Measurements from ENCODE around the gene KRAS. TPM values are rescaled to one million over a fixed set of nuclear protein-coding genes. Genes with fewer than 3 reads are reported as not detected.

KRAS gene
- total RNA-seq, 1 donor from 2014 or later = 15.5 TPM

DNA sequence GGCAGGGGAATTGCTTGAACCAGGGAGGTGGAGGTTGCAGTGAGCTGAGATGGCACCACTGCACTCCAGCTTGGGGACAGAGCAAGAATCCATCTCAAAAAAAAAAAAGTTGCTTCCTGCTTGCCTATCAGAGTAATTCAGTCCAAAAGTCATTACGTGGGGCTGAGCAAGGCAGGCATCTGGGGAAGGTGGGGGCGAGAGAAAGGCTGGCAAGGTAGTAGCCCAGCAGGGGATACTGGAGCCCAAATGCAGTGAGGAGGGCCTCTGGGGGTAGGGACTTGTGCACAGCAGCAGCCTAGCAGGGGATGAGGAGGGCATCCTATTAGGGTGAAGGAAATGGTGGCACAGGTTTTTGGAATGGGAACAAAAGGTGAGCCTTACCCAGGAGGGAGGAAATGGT lies 48.6 kb downstream of the KRAS start:
- H3K4me3 ChIP-seq (ENCODE audit: low read depth, low read length) = no peak overlapping the region
- TF ChIP-seq, protein P1, sequence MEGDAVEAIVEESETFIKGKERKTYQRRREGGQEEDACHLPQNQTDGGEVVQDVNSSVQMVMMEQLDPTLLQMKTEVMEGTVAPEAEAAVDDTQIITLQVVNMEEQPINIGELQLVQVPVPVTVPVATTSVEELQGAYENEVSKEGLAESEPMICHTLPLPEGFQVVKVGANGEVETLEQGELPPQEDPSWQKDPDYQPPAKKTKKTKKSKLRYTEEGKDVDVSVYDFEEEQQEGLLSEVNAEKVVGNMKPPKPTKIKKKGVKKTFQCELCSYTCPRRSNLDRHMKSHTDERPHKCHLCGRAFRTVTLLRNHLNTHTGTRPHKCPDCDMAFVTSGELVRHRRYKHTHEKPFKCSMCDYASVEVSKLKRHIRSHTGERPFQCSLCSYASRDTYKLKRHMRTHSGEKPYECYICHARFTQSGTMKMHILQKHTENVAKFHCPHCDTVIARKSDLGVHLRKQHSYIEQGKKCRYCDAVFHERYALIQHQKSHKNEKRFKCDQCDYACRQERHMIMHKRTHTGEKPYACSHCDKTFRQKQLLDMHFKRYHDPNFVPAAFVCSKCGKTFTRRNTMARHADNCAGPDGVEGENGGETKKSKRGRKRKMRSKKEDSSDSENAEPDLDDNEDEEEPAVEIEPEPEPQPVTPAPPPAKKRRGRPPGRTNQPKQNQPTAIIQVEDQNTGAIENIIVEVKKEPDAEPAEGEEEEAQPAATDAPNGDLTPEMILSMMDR (IDR thresholded peaks at IDR 0.05; ENCODE audit: insufficient read depth, low read length, severe bottlenecking) = no peak
- FAIRE-seq (no peak), DNase-seq (ENCODE audit: low read depth) (no peak)
- no peaks in the 10 kb centered on the region for H3K27me3 ChIP-seq (ENCODE audit: control insufficient read depth, insufficient read depth, low read length)
- peaks cover 3% of the 10 kb centered on the region for H3K36me3 ChIP-seq (ENCODE audit: control insufficient read depth, insufficient read depth, low read length)

DNA sequence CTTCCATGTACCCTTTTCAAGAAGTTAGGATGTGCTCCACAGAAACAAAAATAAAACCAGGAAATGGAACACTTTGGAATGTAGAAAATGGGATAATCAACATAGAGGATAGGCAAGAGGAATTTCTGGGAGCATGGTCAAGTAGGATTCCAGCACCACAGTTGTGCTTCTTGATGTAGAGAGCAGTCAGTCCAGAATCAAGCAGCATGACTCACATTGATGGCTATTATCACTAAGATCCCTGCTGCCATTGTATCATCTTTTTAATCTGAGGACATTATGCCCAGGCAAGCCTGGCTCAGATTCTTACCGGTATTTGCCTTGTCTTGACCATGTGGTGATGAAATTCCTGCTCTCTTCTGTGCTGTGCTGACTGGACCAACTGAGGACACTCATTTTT lies 50.0 kb downstream of the KRAS start:
- Histone ChIP-seq H3K4me3 (ENCODE audit: low read depth, low read length) (no peak overlapping the region), H3K27me3 (ENCODE audit: control insufficient read depth, insufficient read depth, low read length) (no peaks in the 10 kb centered on the region), H3K36me3 (ENCODE audit: control insufficient read depth, insufficient read depth, low read length) (no peaks in the 10 kb centered on the region)
- FAIRE-seq (no peak), DNase-seq (ENCODE audit: low read depth) (peak; percentile 47)
- TF ChIP-seq, protein P1 (IDR thresholded peaks at IDR 0.05; ENCODE audit: insufficient read depth, low read length, severe bottlenecking) = no peak

DNA sequence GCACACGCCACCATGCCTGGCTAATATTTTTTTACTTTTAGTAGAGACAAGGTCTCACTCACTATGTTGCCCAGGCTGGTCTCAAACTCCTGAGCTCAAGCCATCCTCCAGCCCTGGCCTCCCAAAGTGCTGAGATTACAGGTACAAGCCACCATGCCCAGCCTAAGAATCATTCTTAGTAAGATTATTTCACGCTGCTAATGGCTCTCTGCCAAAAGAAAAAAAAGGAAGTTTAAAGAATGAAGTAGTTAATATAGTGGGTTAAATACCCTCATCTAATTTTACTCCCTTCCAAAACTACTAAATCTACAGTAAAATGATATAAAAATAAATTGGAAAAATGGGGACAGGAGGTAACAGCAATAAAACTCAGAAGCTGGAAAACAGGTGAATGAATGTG lies 53.1 kb downstream of the KRAS start:
- no peaks in the 10 kb centered on the region for H3K27me3 ChIP-seq (ENCODE audit: control insufficient read depth, insufficient read depth, low read length)
- DNase-seq (ENCODE audit: low read depth) = no peak
- FAIRE-seq = no peak
- no peak overlapping the region for H3K4me3 ChIP-seq (ENCODE audit: low read depth, low read length)
- H3K36me3 ChIP-seq (ENCODE audit: control insufficient read depth, insufficient read depth, low read length) = no peaks in the 10 kb centered on the region
- TF ChIP-seq, protein P1 (IDR thresholded peaks at IDR 0.05; ENCODE audit: insufficient read depth, low read length, severe bottlenecking) = no peak

DNA sequence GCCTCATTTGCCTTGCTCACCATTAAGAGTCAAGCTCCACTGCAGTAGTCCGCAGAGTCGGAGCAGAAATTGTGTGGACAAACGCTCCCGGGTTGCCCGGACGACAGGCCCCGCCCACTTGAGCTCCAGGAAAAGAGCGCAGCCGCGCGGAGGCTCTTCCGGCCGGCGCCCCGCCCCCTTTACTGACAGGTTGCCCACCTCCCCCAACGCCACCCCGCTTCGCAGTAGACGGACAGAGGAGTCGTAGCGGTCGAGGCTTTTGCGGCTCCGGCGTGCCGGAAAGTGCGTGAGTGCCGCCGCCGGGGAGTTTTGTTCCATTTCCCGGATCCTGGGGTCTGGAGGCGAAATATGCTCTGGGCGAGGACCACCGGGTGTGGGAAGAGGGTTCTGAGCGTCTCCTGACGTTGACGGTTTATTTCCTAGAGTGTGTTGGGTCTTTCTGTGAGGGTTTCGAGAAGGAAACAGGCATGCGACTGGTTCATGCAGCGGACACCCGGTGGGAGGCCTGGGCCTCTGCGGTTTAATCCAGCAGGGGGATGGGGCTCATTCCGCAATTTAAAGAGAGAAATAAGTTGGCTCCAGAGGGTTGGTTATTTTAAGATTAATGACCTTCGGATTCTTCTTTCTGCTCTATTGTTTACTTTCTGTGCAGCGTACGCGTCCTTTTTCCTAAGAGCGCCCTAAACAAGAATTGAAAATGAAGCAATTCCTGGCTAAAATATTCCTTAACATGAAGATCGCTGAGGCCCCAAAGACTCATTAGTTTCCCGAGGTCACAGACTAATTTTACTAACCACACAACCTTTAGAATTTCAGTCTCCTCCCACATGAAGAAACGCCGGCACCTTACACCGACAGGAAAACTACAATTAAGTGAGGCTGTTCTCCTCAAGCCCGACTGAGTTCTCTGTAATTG lies 55.4 kb downstream of the KRAS start, which contains the start of the genes DNAI7 and ETFRF1:
Gene DNAI7, minus strand, starts transcription at position 105 of the 916 bp plus-strand sequence. Its CDS starts 82 bp downstream, at position 23.
Gene ETFRF1, plus strand, starts transcription at position 182 of the 916 bp plus-strand sequence. CDS start 8,720 bp downstream, outside the sequence.
- H3K36me3 ChIP-seq (ENCODE audit: control insufficient read depth, insufficient read depth, low read length) = no peaks in the 10 kb centered on the region
- peak; percentile 85 for DNase-seq (ENCODE audit: low read depth)
- TF ChIP-seq, protein P1 (IDR thresholded peaks at IDR 0.05; ENCODE audit: insufficient read depth, low read length, severe bottlenecking) = no peak
- H3K27me3 ChIP-seq (ENCODE audit: control insufficient read depth, insufficient read depth, low read length) = no peaks in the 10 kb centered on the region
- no peak for FAIRE-seq
- H3K4me3 ChIP-seq (ENCODE audit: low read depth, low read length) = peak within 1 kb of the TSS; percentile 92

DNA sequence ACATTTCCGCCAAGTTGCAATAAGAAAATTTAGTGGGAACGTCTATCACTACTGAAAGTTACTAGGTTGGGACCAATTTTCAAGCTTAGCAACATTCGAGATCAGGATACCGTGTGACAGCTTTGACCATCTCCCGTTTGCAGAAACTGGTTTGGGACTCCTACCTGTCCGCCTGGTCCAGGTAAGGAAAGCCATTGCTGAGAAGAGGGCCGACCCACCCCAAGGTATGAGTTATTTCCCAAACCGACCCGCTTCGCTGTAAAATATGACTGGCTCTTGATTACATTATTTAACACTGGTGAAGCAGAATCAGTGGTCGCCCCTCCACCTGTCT lies 56.0 kb downstream of the KRAS start:
- FAIRE-seq = no peak
- H3K27me3 ChIP-seq (ENCODE audit: control insufficient read depth, insufficient read depth, low read length) = no peaks in the 10 kb centered on the region
- no peak for DNase-seq (ENCODE audit: low read depth)
- peak overlapping the region; percentile 92 for H3K4me3 ChIP-seq (ENCODE audit: low read depth, low read length)
- TF ChIP-seq, protein P1 (IDR thresholded peaks at IDR 0.05; ENCODE audit: insufficient read depth, low read length, severe bottlenecking) = no peak
- H3K36me3 ChIP-seq (ENCODE audit: control insufficient read depth, insufficient read depth, low read length) = no peaks in the 10 kb centered on the region

Data from bronchial epithelial cell (primary cell).